ENCODE data around the gene WWOX. TPM values are rescaled to one million over a fixed set of nuclear protein-coding genes. Genes with fewer than 3 reads are reported as not detected.

WWOX gene
- polyA plus RNA-seq, 1 donor from 2014 or later: 25.6 TPM

GRCh38 chr16:79042141-79042540 is 942.7 kb downstream of the WWOX start:
- H3K4me3 ChIP-seq (ENCODE audit: low read length): no peak overlapping the region
- H3K9ac ChIP-seq (ENCODE audit: low read length): no peak overlapping the region
- TF ChIP-seq CTCF (IDR thresholded peaks at IDR 0.05; ENCODE audit: poor library complexity, severe bottlenecking): no peak
- no peak for TF ChIP-seq RAD21 (conservative IDR thresholded peaks at IDR 0.05)
- no peak for TF ChIP-seq MXI1 (conservative IDR thresholded peaks at IDR 0.05; ENCODE audit: poor library complexity, severe bottlenecking)
- no peak for TF ChIP-seq EZH2 (IDR thresholded peaks at IDR 0.05; ENCODE audit: borderline replicate concordance, insufficient read depth, low read length, poor library complexity, severe bottlenecking)
- TF ChIP-seq REST (IDR thresholded peaks at IDR 0.05; ENCODE audit: borderline replicate concordance): no peak
- TF ChIP-seq POLR2AphosphoS5 (IDR thresholded peaks at IDR 0.05): no peak
- TF ChIP-seq TAF1 (IDR thresholded peaks at IDR 0.05; ENCODE audit: low read depth): no peak
- no peak for TF ChIP-seq SMC3 (conservative IDR thresholded peaks at IDR 0.05; ENCODE audit: poor library complexity)
- TF ChIP-seq EP300 (conservative IDR thresholded peaks at IDR 0.05; ENCODE audit: poor library complexity, severe bottlenecking): no peak
- no peaks in the 10 kb centered on the region for H3K36me3 ChIP-seq (ENCODE audit: insufficient read depth, low read length)
- no peaks in the 10 kb centered on the region for H3K9me3 ChIP-seq (ENCODE audit: low read length)
- no peaks in the 10 kb centered on the region for H4K20me1 ChIP-seq (ENCODE audit: insufficient read depth)
- no peaks in the 10 kb centered on the region for H3F3A ChIP-seq (ENCODE audit: insufficient read depth, low read length, poor library complexity, severe bottlenecking)
- H3K9me2 ChIP-seq (ENCODE audit: insufficient read depth, low read length): no peaks in the 10 kb centered on the region
- H3K27me3 ChIP-seq (ENCODE audit: insufficient read depth, low read depth, low read length): no peaks in the 10 kb centered on the region
- no peak overlapping the region for H3K4me2 ChIP-seq (ENCODE audit: low read length)
- no peak overlapping the region for H2AFZ ChIP-seq (ENCODE audit: low read depth, low read length)
- no peaks in the 10 kb centered on the region for H3K79me2 ChIP-seq (replicated peaks; ENCODE audit: insufficient read depth, low read length)
- no peak overlapping the region for H3K27ac ChIP-seq (ENCODE audit: low read length)

GRCh38 chr16:79042886-79043285 is 943.4 kb downstream of the WWOX start:
- Histone ChIP-seq H3K27ac (ENCODE audit: low read length) (no peak overlapping the region), H3F3A (ENCODE audit: insufficient read depth, low read length, poor library complexity, severe bottlenecking) (no peaks in the 10 kb centered on the region), H3K9me2 (ENCODE audit: insufficient read depth, low read length) (no peaks in the 10 kb centered on the region), H3K9ac (ENCODE audit: low read length) (no peak overlapping the region), H3K36me3 (ENCODE audit: insufficient read depth, low read length) (no peaks in the 10 kb centered on the region), H3K79me2 (replicated peaks; ENCODE audit: insufficient read depth, low read length) (no peaks in the 10 kb centered on the region), H2AFZ (ENCODE audit: low read depth, low read length) (no peak overlapping the region), H3K27me3 (ENCODE audit: insufficient read depth, low read depth, low read length) (no peaks in the 10 kb centered on the region), H4K20me1 (ENCODE audit: insufficient read depth) (no peaks in the 10 kb centered on the region), H3K4me3 (ENCODE audit: low read length) (no peak overlapping the region), H3K4me2 (ENCODE audit: low read length) (no peak overlapping the region), H3K9me3 (ENCODE audit: low read length) (no peaks in the 10 kb centered on the region)
- TF ChIP-seq EZH2 (IDR thresholded peaks at IDR 0.05; ENCODE audit: borderline replicate concordance, insufficient read depth, low read length, poor library complexity, severe bottlenecking): no peak
- no peak for TF ChIP-seq TAF1 (IDR thresholded peaks at IDR 0.05; ENCODE audit: low read depth)
- no peak for TF ChIP-seq CTCF (IDR thresholded peaks at IDR 0.05; ENCODE audit: poor library complexity, severe bottlenecking)
- no peak for TF ChIP-seq MXI1 (conservative IDR thresholded peaks at IDR 0.05; ENCODE audit: poor library complexity, severe bottlenecking)
- no peak for TF ChIP-seq SMC3 (conservative IDR thresholded peaks at IDR 0.05; ENCODE audit: poor library complexity)
- TF ChIP-seq EP300 (conservative IDR thresholded peaks at IDR 0.05; ENCODE audit: poor library complexity, severe bottlenecking): no peak
- TF ChIP-seq REST (IDR thresholded peaks at IDR 0.05; ENCODE audit: borderline replicate concordance): no peak
- TF ChIP-seq POLR2AphosphoS5 (IDR thresholded peaks at IDR 0.05): no peak

Measured in neural cell (in vitro differentiated cells).